HL-60 (cell line): ENCODE measurements around the gene LAMA2.

Source experiments
- DNase-seq, 2 experiments: peaks; one replicate each; pipeline ENCODE4 v3.0.0-alpha.2; 2010 to 2020; ENCODE audit warnings: low read depth in 1 of 2, low spot score in 1 of 2
- H3K27ac ChIP-seq: fragments of 250-450 bp; sonication (Bioruptor Pico); replicated peaks from 2 replicates; pipeline ENCODE4 v1.5.1; 2020; ENCODE audit warnings: mild to moderate bottlenecking, moderate library complexity
- H3K27me3 ChIP-seq: fragments of 250-450 bp; sonication (Bioruptor Pico); 2 replicates; pipeline ENCODE4 v1.5.1; 2021; ENCODE audit warnings: mild to moderate bottlenecking, moderate library complexity; ENCODE audit not compliant: insufficient read depth, poor library complexity, severe bottlenecking
- H3K4me3 ChIP-seq: replicated peaks from 2 replicates; pipeline ENCODE4 v1.5.1; 2011; ENCODE audit warnings: mild to moderate bottlenecking, control low read depth, low read length; ENCODE audit not compliant: insufficient read depth
- CTCF ChIP-seq: IDR thresholded peaks from one replicate; pipeline ENCODE4 v1.5.1; 2011; ENCODE audit warnings: low read length, control low read depth, inconsistent platforms; ENCODE audit not compliant: insufficient read depth
- GABPA ChIP-seq: IDR thresholded peaks from 2 replicates; pipeline ENCODE4 v1.6.1; 2012; ENCODE audit warnings: low read depth
- POLR2AphosphoS5 ChIP-seq: IDR thresholded peaks from 2 replicates; pipeline ENCODE4 v1.6.1; 2012; ENCODE audit warnings: low read depth
- SPI1 ChIP-seq: IDR thresholded peaks from 2 replicates; pipeline ENCODE4 v1.6.1; 2012; ENCODE audit warnings: low read depth, mild to moderate bottlenecking, borderline replicate concordance
- TF ChIP-seq, protein P1 (sequence below): IDR thresholded peaks from 2 replicates; pipeline ENCODE4 v1.6.1; 2012; ENCODE audit warnings: low read depth; ENCODE audit not compliant: insufficient replicate concordance

LAMA2 gene

DNA sequence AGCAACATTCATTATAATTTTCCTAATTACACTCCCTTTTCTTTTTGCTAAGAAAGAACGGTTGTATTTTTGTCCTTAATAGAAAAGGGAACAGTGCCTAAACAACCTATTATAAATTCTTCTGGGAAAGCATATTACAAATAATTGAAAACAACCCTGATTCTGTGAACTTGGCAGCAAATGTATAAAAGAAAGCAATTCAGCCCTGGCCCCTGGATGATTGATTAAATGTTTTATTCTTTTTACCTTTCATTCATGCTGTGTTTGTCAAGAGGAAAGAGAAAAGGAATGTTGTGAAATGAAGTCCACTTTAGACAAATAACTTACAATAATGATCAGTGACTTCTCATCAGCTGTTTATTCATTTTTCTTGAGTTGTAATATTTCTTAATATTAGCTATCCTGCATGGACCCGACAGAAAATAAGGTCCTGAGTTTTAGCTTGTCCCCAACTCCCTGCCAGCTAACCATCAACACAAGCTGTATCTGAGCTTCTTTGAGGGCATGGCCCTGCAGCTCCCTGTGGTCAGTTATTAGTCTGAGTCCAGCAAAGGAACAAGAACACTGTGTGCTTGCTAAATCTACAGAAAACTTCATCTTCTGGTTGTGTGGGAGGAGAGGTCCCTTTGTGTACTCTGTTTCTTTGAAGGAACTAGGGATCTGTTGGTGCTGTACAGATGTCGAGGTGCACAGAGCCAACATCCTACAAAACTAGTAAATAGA is 248.2 kb downstream of the LAMA2 start:
- no peaks in the 10 kb centered on the region for H3K27me3 ChIP-seq
- DNase-seq = no peak
- no peak overlapping the region for H3K27ac ChIP-seq
- no peak for TF ChIP-seq GABPA
- TF ChIP-seq SPI1 = no peak
- TF ChIP-seq CTCF = no peak
- TF ChIP-seq POLR2AphosphoS5 = no peak
- TF ChIP-seq, protein P1, sequence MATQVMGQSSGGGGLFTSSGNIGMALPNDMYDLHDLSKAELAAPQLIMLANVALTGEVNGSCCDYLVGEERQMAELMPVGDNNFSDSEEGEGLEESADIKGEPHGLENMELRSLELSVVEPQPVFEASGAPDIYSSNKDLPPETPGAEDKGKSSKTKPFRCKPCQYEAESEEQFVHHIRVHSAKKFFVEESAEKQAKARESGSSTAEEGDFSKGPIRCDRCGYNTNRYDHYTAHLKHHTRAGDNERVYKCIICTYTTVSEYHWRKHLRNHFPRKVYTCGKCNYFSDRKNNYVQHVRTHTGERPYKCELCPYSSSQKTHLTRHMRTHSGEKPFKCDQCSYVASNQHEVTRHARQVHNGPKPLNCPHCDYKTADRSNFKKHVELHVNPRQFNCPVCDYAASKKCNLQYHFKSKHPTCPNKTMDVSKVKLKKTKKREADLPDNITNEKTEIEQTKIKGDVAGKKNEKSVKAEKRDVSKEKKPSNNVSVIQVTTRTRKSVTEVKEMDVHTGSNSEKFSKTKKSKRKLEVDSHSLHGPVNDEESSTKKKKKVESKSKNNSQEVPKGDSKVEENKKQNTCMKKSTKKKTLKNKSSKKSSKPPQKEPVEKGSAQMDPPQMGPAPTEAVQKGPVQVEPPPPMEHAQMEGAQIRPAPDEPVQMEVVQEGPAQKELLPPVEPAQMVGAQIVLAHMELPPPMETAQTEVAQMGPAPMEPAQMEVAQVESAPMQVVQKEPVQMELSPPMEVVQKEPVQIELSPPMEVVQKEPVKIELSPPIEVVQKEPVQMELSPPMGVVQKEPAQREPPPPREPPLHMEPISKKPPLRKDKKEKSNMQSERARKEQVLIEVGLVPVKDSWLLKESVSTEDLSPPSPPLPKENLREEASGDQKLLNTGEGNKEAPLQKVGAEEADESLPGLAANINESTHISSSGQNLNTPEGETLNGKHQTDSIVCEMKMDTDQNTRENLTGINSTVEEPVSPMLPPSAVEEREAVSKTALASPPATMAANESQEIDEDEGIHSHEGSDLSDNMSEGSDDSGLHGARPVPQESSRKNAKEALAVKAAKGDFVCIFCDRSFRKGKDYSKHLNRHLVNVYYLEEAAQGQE = no peak
- H3K4me3 ChIP-seq = no peak overlapping the region

- no peak for DNase-seq
- Histone ChIP-seq H3K4me3 (no peak overlapping the region), H3K27me3 (no peaks in the 10 kb centered on the region), H3K27ac (no peak overlapping the region)
- TF ChIP-seq CTCF (no peak), POLR2AphosphoS5 (no peak), GABPA (no peak), SPI1 (no peak)
- TF ChIP-seq, protein P1 = no peak
These were observed 250.8 kb downstream of the LAMA2 start for GRCh38 chr6:129133770-129134192.

GRCh38 chr6:129134535-129134934 is 251.6 kb downstream of the LAMA2 start:
- no peak for DNase-seq
- no peak overlapping the region for H3K4me3 ChIP-seq
- H3K27me3 ChIP-seq = no peaks in the 10 kb centered on the region
- H3K27ac ChIP-seq = no peak overlapping the region
- no peak for TF ChIP-seq GABPA
- no peak for TF ChIP-seq POLR2AphosphoS5
- TF ChIP-seq, protein P1 = no peak
- TF ChIP-seq SPI1 = no peak
- TF ChIP-seq CTCF = no peak
